ENCODE measurements around the gene ORMDL1. TPM values are rescaled to one million over a fixed set of nuclear protein-coding genes. Genes with fewer than 3 reads are reported as not detected.

The ORMDL1 gene
- total and polyA plus RNA-seq, 2 of the 13 experiments (the other 11 are each of a cell fraction or from before 2014, with no cell fraction given): 67.5 to 160 TPM

- Histone ChIP-seq H3K36me3 (replicated peaks in 1 of 2; ENCODE audit: control insufficient read depth in 1 of 2, insufficient read depth in 2 of 2, low read length in 2 of 2) (peaks cover 7 to 23% of the 10 kb centered on the region in 2 experiments), H3K9me3 (ENCODE audit: low read length) (no peaks in the 10 kb centered on the region), H3K27me3 (ENCODE audit: control insufficient read depth in 1 of 2, insufficient read depth in 2 of 2, low read length in 2 of 2) (no peaks in the 10 kb centered on the region; a peak in 1 of 5 replicates), H3K4me3 (replicated peaks in 1 of 3; ENCODE audit: insufficient read depth in 1 of 3, low read depth in 2 of 3, low read length in 3 of 3) (peak overlapping the region; percentile 79 to 83 (median 81)), H3K4me1 (ENCODE audit: insufficient read depth, low read length) (peaks cover 36% of the 10 kb centered on the region), H4K20me1 (ENCODE audit: insufficient read depth, low read length) (no peaks in the 10 kb centered on the region; the same call in 1 of the 2 replicates), H3K9ac (ENCODE audit: insufficient read depth, low read depth, low read length) (peak overlapping the region; percentile 96), H3K79me2 (ENCODE audit: insufficient read depth, low read length) (peaks cover 65% of the 10 kb centered on the region), H2AFZ (ENCODE audit: low read length) (peak overlapping the region; percentile 85), H3K4me2 (ENCODE audit: low read depth, low read length) (peak overlapping the region; percentile 84), H3K27ac (ENCODE audit: extremely low read length, insufficient read depth, low read length) (peak overlapping the region; percentile 94)
- no TSS peak for BruUV-seq (replicated peaks)
- FAIRE-seq: no peak
- intact Hi-C loops (cut with micrococcal nuclease; ENCODE audit: unreplicated experiment): loop anchor here (5.0 kb wide), 1 partner anchor 341 kb away; the partner anchor contains the start of gene WDR75
- in situ Hi-C loops (cut with HindIII; ENCODE audit: extremely low pct_ligation_motif_present, low pct_unique_long_range_greater_than_20kb): no loop called here
- CTCF ChIA-PET (ENCODE audit: low intra/inter-chr PET ratio, low total read pairs): no interaction called here
- peak; percentile 41 for ATAC-seq
- WGBS (ENCODE audit: low lambda C conversion rate): 1% methylated on average over 13 of the region's 17 CpGs
- peak; percentile 44 for DNase-seq (ENCODE audit: low spot score)
- POLR2A ChIA-PET: interaction anchor here (0.9 to 2.8 kb wide), 16 partner anchors 10 to 536 kb away, joined by 3 to 51 read pairs (median 5); partner anchors contain the start of genes ASNSD1, HIBCH, OSGEPL1 and WDR75
- TF ChIP-seq GATAD1 (CRISPR knock-in tag; IDR thresholded peaks at IDR 0.05) (peak; percentile 45), ZBTB38 (CRISPR knock-in tag; IDR thresholded peaks at IDR 0.05) (0 out of 2 replicates have a peak, but pooled peaks have one; percentile 7), ZNF558 (CRISPR knock-in tag; IDR thresholded peaks at IDR 0.05; ENCODE audit: borderline replicate concordance) (no peak; the same call in 1 of the 2 replicates), ZNF670 (CRISPR knock-in tag; IDR thresholded peaks at IDR 0.05; ENCODE audit: borderline replicate concordance) (no peak), ZNF451 (CRISPR knock-in tag; IDR thresholded peaks at IDR 0.05) (no peak), SNAPC5 (CRISPR knock-in tag; IDR thresholded peaks at IDR 0.05; ENCODE audit: borderline replicate concordance) (no peak), ZBTB26 (CRISPR knock-in tag; IDR thresholded peaks at IDR 0.05; ENCODE audit: borderline replicate concordance) (no peak), U2AF1 (optimal IDR thresholded peaks at IDR 0.05; ENCODE audit: low read depth, low read length) (peak; percentile 43), TBX3 (IDR thresholded peaks at IDR 0.05; ENCODE audit: borderline replicate concordance) (no peak), SETDB1 (CRISPR knock-in tag; IDR thresholded peaks at IDR 0.05; ENCODE audit: borderline replicate concordance) (no peak), ETS1 (CRISPR knock-in tag; IDR thresholded peaks at IDR 0.05) (no peak), IRX3 (CRISPR knock-in tag; IDR thresholded peaks at IDR 0.05; ENCODE audit: borderline replicate concordance, low read depth) (no peak), PATZ1 (CRISPR knock-in tag; IDR thresholded peaks at IDR 0.05) (no peak), ZNF770 (CRISPR knock-in tag; IDR thresholded peaks at IDR 0.05) (no peak), SKI (IDR thresholded peaks at IDR 0.05; ENCODE audit: partially characterized antibody) (no peak), ELF4 (CRISPR knock-in tag; IDR thresholded peaks at IDR 0.05; ENCODE audit: borderline replicate concordance) (peak; percentile 57; the same call in 1 of the 2 replicates), XRCC5 (optimal IDR thresholded peaks at IDR 0.05; ENCODE audit: low read length) (peak; percentile 16), HES4 (CRISPR knock-in tag; IDR thresholded peaks at IDR 0.05; ENCODE audit: borderline replicate concordance) (no peak)
Observed at GRCh38 chr2:189783451-189783926, 650 bp downstream of the ORMDL1 start.
